ENCODE measurements around the gene FGF5.

- TF ChIP-seq EZH2 (IDR thresholded peaks at IDR 0.05; ENCODE audit: borderline replicate concordance, control insufficient read depth, low read depth, low read length) = no peak
- TF ChIP-seq CTCF (IDR thresholded peaks at IDR 0.05 in 2 of 3, conservative IDR thresholded peaks at IDR 0.05 in 1 of 3; ENCODE audit: control insufficient read depth in 2 of 3, extremely low read depth in 1 of 3, insufficient read depth in 1 of 3, low read depth in 3 of 3, low read length in 3 of 3) = no peak
- no peak for TF ChIP-seq MTA2 (IDR thresholded peaks at IDR 0.05; ENCODE audit: low read depth)
- TF ChIP-seq RB1 (IDR thresholded peaks at IDR 0.05; ENCODE audit: borderline replicate concordance) = no peak
- TF ChIP-seq PAX8 (IDR thresholded peaks at IDR 0.05) = no peak
- no peak for TF ChIP-seq NFXL1 (IDR thresholded peaks at IDR 0.05; ENCODE audit: borderline replicate concordance)
- no peak for TF ChIP-seq RAD51 (IDR thresholded peaks at IDR 0.05)
- no peak for TF ChIP-seq SP1 (IDR thresholded peaks at IDR 0.05; ENCODE audit: low read depth, low read length)
- no peak for TF ChIP-seq CEBPB (IDR thresholded peaks at IDR 0.05; ENCODE audit: borderline replicate concordance in 1 of 2, low read depth in 2 of 2, low read length in 2 of 2)
- no peak for TF ChIP-seq HDAC6 (IDR thresholded peaks at IDR 0.05; ENCODE audit: unreplicated experiment)
- TF ChIP-seq CBX3 (IDR thresholded peaks at IDR 0.05; ENCODE audit: borderline replicate concordance, low read depth) = no peak
- TF ChIP-seq, protein P1, sequence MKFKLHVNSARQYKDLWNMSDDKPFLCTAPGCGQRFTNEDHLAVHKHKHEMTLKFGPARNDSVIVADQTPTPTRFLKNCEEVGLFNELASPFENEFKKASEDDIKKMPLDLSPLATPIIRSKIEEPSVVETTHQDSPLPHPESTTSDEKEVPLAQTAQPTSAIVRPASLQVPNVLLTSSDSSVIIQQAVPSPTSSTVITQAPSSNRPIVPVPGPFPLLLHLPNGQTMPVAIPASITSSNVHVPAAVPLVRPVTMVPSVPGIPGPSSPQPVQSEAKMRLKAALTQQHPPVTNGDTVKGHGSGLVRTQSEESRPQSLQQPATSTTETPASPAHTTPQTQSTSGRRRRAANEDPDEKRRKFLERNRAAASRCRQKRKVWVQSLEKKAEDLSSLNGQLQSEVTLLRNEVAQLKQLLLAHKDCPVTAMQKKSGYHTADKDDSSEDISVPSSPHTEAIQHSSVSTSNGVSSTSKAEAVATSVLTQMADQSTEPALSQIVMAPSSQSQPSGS (IDR thresholded peaks at IDR 0.05; ENCODE audit: low read length) = no peak
- TF ChIP-seq HCFC1 (IDR thresholded peaks at IDR 0.05; ENCODE audit: low read length) = no peak
These were observed 35.3 kb upstream of the FGF5 start for GRCh38 chr4:80231180-80231579.
